ENCODE measurements around the gene CACHD1. TPM values are rescaled to one million over a fixed set of nuclear protein-coding genes. Genes with fewer than 3 reads are reported as not detected.

Gene CACHD1
- total and polyA plus RNA-seq, 2 of the 8 experiments (the other 6 are each of a cell fraction or from before 2014, with no cell fraction given) = 22.2 to 42.5 TPM

DNA sequence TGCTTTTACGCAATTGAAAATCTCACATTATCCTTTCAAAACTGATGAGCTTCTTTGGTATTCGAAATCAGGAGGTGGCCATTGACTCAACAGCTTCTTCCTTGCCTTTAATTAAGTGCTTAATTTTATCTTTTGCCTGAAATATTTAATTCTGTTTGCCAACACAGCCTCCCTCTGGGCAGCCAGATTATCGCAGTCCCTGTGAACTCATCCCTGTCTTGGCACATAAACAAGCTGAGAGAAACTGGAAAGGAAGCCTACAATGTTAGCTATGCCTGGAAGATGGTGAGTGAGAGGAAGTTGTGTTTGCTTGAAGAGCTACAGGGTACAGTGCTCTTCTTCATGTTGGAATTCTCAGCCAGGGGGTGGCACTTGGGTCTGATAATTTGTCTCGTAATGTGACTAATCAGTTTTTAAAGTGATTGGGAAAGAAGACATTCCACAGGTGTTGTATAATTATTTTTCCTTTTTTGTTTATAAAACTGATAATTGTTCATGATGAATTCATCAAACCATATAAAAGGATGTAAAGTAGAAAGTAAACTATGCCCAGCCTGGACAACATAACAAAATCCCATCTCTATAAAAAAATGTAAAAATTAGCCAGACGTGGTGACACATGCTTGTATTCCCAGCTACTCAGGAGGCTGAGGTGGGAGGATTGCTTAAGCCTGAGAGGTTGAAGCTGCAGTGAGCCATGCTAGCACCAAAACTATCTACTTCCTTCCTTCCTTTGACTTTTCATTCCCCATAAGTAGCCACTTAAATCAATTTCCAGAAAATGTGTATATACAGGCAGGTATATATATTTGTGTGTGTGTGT, 184.8 kb downstream of the CACHD1 start:
- no peak overlapping the region for H3K4me3 ChIP-seq (ENCODE audit: extremely low read depth in 1 of 4, insufficient read depth in 2 of 4, low read depth in 3 of 4, low read length in 4 of 4)
- TF ChIP-seq SIN3A (conservative IDR thresholded peaks at IDR 0.05 in 1 of 2, IDR thresholded peaks at IDR 0.05 in 1 of 2; ENCODE audit: low read depth in 1 of 2, low read length in 2 of 2) (no peak), PHF8 (conservative IDR thresholded peaks at IDR 0.05; ENCODE audit: low read depth, low read length) (no peak), SIRT6 (IDR thresholded peaks at IDR 0.05; ENCODE audit: low read length) (no peak), RAD21 (IDR thresholded peaks at IDR 0.05 in 1 of 2, conservative IDR thresholded peaks at IDR 0.05 in 1 of 2; ENCODE audit: low read depth in 2 of 2, low read length in 2 of 2) (peak; percentile 32 to 42)
- TF ChIP-seq, protein P1, sequence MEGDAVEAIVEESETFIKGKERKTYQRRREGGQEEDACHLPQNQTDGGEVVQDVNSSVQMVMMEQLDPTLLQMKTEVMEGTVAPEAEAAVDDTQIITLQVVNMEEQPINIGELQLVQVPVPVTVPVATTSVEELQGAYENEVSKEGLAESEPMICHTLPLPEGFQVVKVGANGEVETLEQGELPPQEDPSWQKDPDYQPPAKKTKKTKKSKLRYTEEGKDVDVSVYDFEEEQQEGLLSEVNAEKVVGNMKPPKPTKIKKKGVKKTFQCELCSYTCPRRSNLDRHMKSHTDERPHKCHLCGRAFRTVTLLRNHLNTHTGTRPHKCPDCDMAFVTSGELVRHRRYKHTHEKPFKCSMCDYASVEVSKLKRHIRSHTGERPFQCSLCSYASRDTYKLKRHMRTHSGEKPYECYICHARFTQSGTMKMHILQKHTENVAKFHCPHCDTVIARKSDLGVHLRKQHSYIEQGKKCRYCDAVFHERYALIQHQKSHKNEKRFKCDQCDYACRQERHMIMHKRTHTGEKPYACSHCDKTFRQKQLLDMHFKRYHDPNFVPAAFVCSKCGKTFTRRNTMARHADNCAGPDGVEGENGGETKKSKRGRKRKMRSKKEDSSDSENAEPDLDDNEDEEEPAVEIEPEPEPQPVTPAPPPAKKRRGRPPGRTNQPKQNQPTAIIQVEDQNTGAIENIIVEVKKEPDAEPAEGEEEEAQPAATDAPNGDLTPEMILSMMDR (IDR thresholded peaks at IDR 0.05; ENCODE audit: control extremely low read depth in 1 of 3, insufficient read depth in 1 of 3, low read depth in 1 of 3, low read length in 3 of 3) = peak in 1 of 3 experiments; percentile 3; a peak in 1 of 4 replicates
- H4K5ac ChIP-seq (ENCODE audit: insufficient read length, low read depth, low read length) = no peak overlapping the region
- CTCF ChIA-PET (ENCODE audit: partially characterized antibody) = interaction anchor here (1.1 to 2.0 kb wide), 3 partner anchors 8 to 375 kb away, joined by 3 to 4 read pairs (median 3); no protein-coding TSS in a partner anchor
- H2BK20ac ChIP-seq (ENCODE audit: low read length) = no peak overlapping the region
- H3K23me2 ChIP-seq (ENCODE audit: low read depth, low read length) = no peaks in the 10 kb centered on the region
- H2AK5ac ChIP-seq (ENCODE audit: low read depth, low read length) = no peak overlapping the region
- no peak overlapping the region for H3K18ac ChIP-seq (ENCODE audit: extremely low read depth, low read length)
- H2BK120ac ChIP-seq (replicated peaks; ENCODE audit: low read depth, low read length) = no peak overlapping the region
- H3K27me3 ChIP-seq (replicated peaks in 1 of 4; ENCODE audit: control insufficient read depth in 3 of 4, extremely low read depth in 1 of 4, insufficient read depth in 3 of 4, low read length in 3 of 4) = no peaks in the 10 kb centered on the region
- 91% methylated on average over 5 of the region's 5 CpGs; no CpG with 5 or more reads in 1 of the 2 experiments for WGBS, 2 experiments (ENCODE audit: extremely low coverage in 1 of 2, insufficient coverage in 1 of 2, insufficient read length in 1 of 2, insufficient replicate concordance in 2 of 2, low coverage in 1 of 2, low lambda C conversion rate in 2 of 2, missing lambda C conversion rate in 1 of 2)
- H3K23ac ChIP-seq (ENCODE audit: insufficient read length) = no peak overlapping the region
- H3K36me3 ChIP-seq (ENCODE audit: control insufficient read depth in 2 of 4, insufficient read depth in 4 of 4, low read length in 3 of 4) = peaks cover 6 to 93% (median 33%) of the 10 kb centered on the region in 4 experiments
- POLR2A ChIA-PET (ENCODE audit: partially characterized antibody) = no interaction called here
- no peak overlapping the region for H2BK12ac ChIP-seq (ENCODE audit: low read depth, low read length)
- H3K27ac ChIP-seq (ENCODE audit: low read depth, low read length) = no peak overlapping the region
- no peaks in the 10 kb centered on the region for H3K4me1 ChIP-seq (replicated peaks in 1 of 4; ENCODE audit: control insufficient read depth in 3 of 4, insufficient read depth in 4 of 4, low read length in 3 of 4)
- FAIRE-seq (no peak), DNase-seq (ENCODE audit: low read depth in 1 of 2, low spot score in 2 of 2) (no peak)
- H4K20me1 ChIP-seq (replicated peaks in 1 of 2; ENCODE audit: control insufficient read depth in 1 of 2, insufficient read depth in 2 of 2, low read length in 2 of 2) = no peaks in the 10 kb centered on the region
- no peak overlapping the region for H3K14ac ChIP-seq (ENCODE audit: insufficient read length)
- H3K79me2 ChIP-seq (ENCODE audit: control insufficient read depth in 1 of 2, insufficient read depth in 2 of 2, low read length in 2 of 2) = no peaks in the 10 kb centered on the region
- H3K4me2 ChIP-seq (ENCODE audit: insufficient read depth in 1 of 2, low read depth in 2 of 2, low read length in 2 of 2) = no peak overlapping the region
- H3K56ac ChIP-seq (replicated peaks; ENCODE audit: insufficient read length, low read depth, low read length) = no peak overlapping the region
- no peak overlapping the region for H3K4ac ChIP-seq (replicated peaks; ENCODE audit: insufficient read length, low read depth, low read length)
- H2BK5ac ChIP-seq (ENCODE audit: low read depth, low read length) = no peak overlapping the region
- no peak overlapping the region for H4K91ac ChIP-seq (replicated peaks; ENCODE audit: insufficient read length, low read length)
- no peak overlapping the region for H3K9ac ChIP-seq (replicated peaks in 1 of 4; ENCODE audit: extremely low read depth in 1 of 4, low read depth in 3 of 4, low read length in 3 of 4)
- no peaks in the 10 kb centered on the region for H3K79me1 ChIP-seq (ENCODE audit: low read depth, low read length)
- H2AFZ ChIP-seq (ENCODE audit: low read length) = no peak overlapping the region
- H4K8ac ChIP-seq (ENCODE audit: extremely low read depth, insufficient read depth, low read length) = no peak overlapping the region
- H3K9me3 ChIP-seq (ENCODE audit: insufficient read depth in 2 of 2, low read depth in 1 of 2, low read length in 1 of 2) = no peaks in the 10 kb centered on the region
- H2BK15ac ChIP-seq (ENCODE audit: low read length) = no peak overlapping the region

Data from H1 (cell line).